Esophagus squamous epithelium (tissue), 4 donors: ENCODE measurements around the gene TNIK.

Source experiments
- POLR2A ChIP-seq, 4 donors: fragments of 450-650 bp; IDR thresholded peaks; one replicate each; pipeline ENCODE4 v1.6.1; 2017; ENCODE audit warnings: antibody characterized with exemption in 4 of 4, mild to moderate bottlenecking in 4 of 4, moderate library complexity in 3 of 4
- TF ChIP-seq, protein P1 (sequence below), 6 experiments: fragments of 450-650 bp in 4 of 6; fragments of 200-600 bp in 2 of 6; sonication (generic) in 2 of 6; IDR thresholded peaks; one replicate each; pipeline ENCODE4 v1.5.1; 2016 to 2019; ENCODE audit warnings: antibody characterized with exemption in 6 of 6, mild to moderate bottlenecking in 4 of 6, moderate library complexity in 4 of 6

- TF ChIP-seq POLR2A (IDR thresholded peaks at IDR 0.05) = no peak
- TF ChIP-seq, protein P1, sequence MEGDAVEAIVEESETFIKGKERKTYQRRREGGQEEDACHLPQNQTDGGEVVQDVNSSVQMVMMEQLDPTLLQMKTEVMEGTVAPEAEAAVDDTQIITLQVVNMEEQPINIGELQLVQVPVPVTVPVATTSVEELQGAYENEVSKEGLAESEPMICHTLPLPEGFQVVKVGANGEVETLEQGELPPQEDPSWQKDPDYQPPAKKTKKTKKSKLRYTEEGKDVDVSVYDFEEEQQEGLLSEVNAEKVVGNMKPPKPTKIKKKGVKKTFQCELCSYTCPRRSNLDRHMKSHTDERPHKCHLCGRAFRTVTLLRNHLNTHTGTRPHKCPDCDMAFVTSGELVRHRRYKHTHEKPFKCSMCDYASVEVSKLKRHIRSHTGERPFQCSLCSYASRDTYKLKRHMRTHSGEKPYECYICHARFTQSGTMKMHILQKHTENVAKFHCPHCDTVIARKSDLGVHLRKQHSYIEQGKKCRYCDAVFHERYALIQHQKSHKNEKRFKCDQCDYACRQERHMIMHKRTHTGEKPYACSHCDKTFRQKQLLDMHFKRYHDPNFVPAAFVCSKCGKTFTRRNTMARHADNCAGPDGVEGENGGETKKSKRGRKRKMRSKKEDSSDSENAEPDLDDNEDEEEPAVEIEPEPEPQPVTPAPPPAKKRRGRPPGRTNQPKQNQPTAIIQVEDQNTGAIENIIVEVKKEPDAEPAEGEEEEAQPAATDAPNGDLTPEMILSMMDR (IDR thresholded peaks at IDR 0.05) = no peak
These were observed 314.4 kb downstream of the TNIK start for GRCh38 chr3:171145798-171146197.
